ENCODE data around the gene ZMYM1.

DNA sequence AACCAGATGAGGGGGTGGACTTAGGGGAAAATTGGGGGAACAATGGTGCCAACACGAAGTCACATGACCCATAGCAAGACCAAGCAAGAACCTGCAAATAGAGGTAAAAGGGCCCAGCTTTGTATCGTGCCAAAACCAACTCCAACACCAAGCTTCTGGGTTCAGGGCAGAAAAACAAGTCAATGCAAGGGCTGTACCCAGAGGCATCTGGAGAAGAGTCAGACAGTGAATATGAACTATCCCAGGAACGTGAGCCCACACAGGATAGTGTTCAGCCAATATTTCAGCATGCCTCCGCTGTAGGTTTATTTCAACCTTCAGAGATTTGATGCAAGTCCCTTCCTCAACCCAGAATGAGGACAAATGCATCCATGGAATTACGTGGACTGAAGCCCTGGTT is 32.5 kb upstream of the ZMYM1 start:
- TF ChIP-seq, protein P1, sequence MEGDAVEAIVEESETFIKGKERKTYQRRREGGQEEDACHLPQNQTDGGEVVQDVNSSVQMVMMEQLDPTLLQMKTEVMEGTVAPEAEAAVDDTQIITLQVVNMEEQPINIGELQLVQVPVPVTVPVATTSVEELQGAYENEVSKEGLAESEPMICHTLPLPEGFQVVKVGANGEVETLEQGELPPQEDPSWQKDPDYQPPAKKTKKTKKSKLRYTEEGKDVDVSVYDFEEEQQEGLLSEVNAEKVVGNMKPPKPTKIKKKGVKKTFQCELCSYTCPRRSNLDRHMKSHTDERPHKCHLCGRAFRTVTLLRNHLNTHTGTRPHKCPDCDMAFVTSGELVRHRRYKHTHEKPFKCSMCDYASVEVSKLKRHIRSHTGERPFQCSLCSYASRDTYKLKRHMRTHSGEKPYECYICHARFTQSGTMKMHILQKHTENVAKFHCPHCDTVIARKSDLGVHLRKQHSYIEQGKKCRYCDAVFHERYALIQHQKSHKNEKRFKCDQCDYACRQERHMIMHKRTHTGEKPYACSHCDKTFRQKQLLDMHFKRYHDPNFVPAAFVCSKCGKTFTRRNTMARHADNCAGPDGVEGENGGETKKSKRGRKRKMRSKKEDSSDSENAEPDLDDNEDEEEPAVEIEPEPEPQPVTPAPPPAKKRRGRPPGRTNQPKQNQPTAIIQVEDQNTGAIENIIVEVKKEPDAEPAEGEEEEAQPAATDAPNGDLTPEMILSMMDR (IDR thresholded peaks at IDR 0.05), result no peak
- no peak for TF ChIP-seq POLR2A (IDR thresholded peaks at IDR 0.05)
